GM18507 (cell line): ENCODE data around the gene MCUR1.
"Not testable (repeated sequence)": the region's sequence is repeated elsewhere in the genome, so short reads cannot be mapped to it uniquely, and the experiment has no call there.

Experiments used
- DNase-seq: peaks from one replicate; pipeline ENCODE4 v3.0.0; 2011; ENCODE audit warnings: low read depth; ENCODE audit not compliant: insufficient read length; ENCODE audit errors: extremely low spot score
- FAIRE-seq: peaks from 2 replicates; lab custom pipeline; 2011; peaks lifted over from hg19 to GRCh38; lab: Jason Lieb, UNC

MCUR1 gene

DNA sequence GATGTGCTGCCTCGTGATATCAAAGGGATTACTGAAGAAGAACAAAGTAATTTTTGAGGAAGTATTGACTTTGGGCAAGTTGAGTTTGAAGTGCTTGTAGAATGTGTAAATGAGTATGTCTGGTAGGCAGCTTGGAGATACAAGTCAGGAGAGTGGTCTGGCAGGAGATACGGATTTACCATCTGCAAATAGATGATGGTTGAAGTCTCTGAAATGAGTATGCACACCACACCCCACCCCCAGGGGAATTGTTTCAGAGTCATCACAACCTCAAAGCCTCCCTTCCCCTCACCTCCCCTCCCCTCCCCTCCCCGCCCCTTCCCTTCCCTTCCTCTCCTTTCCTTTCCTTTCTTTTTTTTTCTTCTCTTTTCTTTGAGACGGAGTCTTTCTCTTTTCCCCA, 16.4 kb upstream of the MCUR1 start:
- DNase-seq, result no peak
- no peak for FAIRE-seq

- FAIRE-seq, DNase-seq: not testable (repeated sequence)
These were observed 15.1 kb upstream of the MCUR1 start for GRCh38 chr6:13829419-13829818.

DNA sequence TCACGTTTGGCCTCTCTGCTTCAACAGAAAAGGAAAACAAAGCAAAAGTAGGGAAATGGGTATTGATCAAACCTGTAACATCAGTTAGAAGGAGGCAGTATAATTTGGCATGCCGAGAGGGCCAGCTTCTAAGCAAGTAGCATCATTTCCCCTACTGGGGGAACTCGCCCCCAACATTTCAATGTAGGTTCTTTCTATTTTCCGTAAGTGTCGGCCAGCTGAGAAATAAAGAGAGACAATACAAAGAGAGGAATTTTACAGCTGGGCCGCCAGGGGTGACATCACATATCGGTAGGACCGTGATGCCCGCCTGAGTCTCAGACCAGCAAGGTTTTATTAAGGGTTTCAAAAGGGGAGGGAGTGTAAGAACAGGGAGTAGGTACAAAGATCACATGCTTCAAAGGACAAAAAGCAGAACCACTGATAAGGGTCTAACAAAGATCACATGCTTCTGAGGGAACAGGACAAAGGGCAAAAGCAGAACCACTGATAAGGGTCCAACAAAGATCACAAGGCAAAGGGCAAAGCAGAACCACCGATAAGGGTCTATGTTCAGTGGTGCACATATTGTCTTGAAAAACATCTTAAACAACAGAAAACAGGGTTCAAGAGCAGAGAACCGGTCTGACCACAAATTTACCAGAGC, 14.4 kb upstream of the MCUR1 start:
- FAIRE-seq, DNase-seq: not testable (repeated sequence)

GRCh38 chr6:13827032-13827431, 12.7 kb upstream of the MCUR1 start:
- FAIRE-seq, result no peak
- no peak for DNase-seq

GRCh38 chr6:13825871-13826270, 11.5 kb upstream of the MCUR1 start:
- FAIRE-seq (no peak), DNase-seq (no peak)

DNA sequence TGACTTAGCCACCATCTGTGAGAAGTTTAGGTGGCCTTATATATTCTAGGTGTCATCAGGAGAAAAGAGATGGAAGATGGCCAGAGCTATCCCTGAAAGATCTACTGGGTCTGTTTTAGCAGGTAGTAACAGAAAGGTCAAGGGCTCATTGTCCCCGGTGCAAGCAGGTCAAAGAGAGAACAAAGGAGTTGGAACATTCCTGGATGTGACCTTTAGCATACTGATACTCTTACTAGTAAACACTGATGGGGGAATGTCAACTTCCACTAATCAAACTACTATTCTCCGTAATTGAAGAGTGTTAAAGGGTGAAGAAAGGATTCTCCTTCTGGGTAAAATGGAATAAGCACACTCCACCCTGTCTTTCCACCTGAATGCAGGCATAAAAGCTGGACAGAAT, 4.0 kb upstream of the MCUR1 start:
- DNase-seq (no peak), FAIRE-seq (no peak)

DNA sequence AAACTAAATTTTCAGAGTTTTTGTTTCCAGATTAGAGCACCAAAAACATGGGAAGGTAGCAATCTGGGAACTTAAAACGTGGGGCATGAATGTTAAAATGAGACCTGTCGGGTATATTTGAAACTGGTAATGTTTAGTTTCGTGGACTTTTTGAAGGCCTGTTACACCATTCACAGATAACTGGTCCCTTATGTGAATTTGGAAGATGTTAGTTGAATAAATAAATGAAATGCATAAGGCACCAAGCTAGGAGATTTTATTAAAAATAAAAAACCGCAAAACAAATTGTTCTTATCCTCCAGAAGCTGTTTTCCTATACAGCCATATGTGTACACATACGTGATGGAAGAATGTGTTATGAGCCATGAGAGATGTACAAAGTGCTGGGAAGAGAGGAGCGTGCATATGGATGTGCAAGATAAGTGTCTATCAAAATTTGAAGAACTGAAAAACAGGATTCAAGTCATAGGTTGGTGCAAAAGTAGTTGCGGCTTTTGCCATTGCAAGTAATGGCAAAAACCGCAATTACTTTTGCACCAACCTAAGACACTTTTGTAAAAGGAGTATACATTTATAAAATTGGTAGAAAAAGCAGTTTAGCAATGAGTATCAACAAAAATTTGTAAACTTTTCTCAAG, 700 bp upstream of the MCUR1 start:
- no peak for DNase-seq
- FAIRE-seq, result peak; percentile 26

- FAIRE-seq (no peak), DNase-seq (no peak)
These were observed 659 bp downstream of the MCUR1 start for GRCh38 chr6:13813621-13814175.

DNA sequence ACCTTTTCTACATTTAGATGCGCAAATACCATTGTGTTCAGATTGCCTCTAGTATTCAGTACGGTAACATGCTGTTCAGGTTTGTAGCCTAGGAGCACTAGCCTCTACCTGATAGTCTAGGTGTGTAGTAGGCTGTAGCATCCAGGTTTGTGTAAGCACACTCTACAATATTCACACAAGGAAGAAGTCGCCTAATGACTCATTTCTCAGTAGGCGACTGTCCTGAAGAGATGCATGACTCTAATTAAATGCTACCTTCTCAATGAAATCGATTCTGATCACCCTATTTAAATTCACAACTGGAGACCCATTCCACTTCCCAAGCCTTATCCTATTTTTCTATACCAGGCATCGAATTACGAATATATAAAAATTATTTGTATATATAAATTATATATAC, 1.3 kb downstream of the MCUR1 start:
- DNase-seq, result no peak
- FAIRE-seq, result no peak

DNA sequence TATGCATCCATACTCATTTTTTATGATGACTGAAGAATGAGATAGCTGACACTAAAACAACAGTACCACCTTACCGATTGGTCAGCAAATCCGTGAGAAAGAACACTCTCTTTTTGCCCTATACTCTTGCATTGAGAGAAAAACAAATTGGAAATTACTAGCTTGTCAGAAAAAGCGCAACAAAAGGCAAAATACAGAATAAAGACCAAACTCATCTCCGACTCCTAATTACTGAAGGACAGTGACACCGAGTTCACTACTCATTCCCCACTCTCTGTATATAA, 2.1 kb downstream of the MCUR1 start:
- FAIRE-seq, result no peak

DNA sequence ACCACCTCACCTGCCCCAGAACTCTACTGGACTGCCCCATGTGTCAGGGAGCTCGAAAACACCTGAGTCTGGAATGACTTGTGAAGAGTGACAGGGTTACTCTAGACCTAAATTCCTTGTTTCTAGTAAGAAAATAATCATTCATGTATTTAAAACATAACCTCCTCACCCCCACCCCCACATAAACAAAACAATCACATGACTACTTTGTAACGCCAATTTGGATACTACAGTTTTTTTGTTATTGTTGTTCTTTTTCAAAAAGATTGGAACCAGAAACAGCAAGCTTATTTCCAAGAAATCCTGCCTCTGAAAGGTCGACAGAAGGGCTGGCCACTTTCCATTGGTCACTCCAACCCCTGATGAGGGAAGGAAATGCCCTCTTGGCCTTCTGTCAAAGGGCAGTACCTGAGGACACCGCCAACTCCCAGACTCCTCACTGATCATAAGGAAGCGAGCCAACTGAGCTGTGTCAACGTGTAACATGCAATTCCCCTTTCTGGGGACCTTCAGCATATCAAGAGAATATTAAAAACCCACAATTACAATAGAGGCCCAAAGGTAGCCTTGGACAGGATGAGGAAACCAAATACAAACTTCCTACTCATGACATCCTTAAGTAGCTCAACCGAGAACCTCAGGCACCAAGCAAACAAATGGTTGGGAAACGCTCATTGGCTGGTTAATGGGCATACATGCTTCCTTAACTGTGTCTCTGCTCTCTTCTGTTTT, 2.6 kb downstream of the MCUR1 start:
- no peak for FAIRE-seq
- DNase-seq, result no peak

More for the DNA sequence above, 2.1 kb downstream of the MCUR1 start:
- no peak for DNase-seq

DNA sequence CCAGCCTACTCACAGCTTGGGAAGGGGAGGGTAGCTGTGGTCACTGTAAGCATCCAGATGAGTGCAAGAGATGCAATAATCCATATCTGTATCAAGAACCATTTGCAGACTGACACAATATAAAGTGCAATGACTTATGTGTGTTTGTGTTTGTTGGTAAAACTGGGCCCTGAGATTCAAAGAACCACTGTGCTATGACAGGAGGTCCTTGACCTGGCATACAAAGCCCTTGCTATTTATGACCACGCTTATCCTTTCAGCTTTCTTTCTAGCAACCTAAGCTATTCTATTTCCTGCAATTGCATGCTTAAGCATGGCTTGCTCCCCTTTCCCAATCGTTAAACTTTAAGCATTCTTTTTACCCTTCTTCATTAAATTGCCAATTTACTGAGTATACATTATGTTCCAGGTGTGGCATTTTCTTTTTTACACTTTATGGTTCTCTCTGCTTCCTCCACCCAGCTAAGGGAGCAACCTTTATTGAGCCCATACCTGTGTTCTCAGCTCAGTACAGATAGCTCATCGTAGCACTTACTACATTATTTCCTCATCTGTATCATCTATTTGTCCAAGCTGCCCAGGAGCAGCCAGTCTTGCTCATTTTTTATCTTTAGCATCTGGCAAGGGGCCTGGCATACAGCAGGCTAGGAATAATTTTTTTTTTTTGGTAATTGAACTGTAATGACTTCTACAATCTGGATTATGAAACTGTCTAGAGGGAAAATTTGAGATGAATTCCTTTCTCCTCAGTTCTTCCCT, 3.5 kb downstream of the MCUR1 start:
- no peak for DNase-seq
- no peak for FAIRE-seq

GRCh38 chr6:13808801-13809200, 5.6 kb downstream of the MCUR1 start:
- FAIRE-seq (no peak), DNase-seq (no peak)

DNA sequence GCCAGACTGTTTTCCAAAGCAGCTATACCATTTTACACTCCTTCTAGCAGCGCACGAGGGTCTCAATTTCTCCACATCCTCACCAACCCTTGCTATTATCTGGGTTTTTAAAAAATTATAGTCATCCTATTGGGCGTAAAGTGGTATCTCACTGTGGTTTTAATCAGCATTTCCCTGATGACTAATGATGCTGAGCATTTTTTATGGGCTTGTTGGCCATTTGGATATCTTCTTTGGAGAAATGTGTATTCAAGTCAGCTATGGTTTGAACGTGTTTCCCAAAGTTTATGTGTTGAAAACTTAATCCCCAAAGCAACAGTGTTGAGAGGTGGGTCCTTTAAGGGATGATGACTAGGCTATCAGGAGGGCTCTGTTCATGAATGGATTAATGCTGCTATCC, 6.7 kb downstream of the MCUR1 start:
- DNase-seq, result no peak
- FAIRE-seq, result no peak

DNA sequence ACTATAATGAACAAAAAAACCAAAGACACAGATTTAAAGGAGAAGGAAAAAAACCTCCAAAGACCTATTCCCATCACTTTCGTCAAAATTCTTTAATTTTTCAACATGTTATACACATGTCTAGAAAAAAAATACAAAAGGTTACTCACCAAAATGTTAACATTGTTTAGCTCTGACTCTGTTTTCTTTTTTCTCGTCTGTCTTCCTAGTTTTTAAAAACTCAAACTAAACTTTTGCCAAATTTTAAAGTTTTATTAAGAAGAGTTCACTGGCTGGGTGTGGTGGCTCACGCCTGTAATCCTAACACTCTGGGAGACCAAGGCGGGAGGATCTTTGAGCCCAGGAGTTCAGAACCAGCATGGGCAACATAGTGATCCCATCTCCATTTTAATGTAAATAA, 10.8 kb downstream of the MCUR1 start:
- no peak for DNase-seq
- FAIRE-seq, result no peak

DNA sequence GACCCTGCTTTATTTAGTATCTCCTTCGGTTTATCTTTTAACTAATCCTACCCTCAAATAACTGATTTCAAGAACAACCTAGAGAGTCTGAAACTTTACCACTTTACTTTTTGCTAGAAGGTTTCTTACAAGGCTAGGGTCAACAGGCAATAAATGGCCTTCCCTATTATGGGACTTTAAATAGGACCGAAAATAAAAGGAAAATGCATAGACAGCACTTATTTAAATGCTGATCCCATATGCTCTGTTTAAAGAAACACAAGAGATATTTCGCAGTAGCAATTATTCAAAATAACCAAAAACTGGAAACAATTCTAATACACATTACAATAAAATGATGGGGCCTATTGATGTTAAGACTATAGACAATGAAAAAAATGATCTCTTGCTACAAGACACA, 13.7 kb downstream of the MCUR1 start:
- DNase-seq (no peak), FAIRE-seq (no peak)

DNA sequence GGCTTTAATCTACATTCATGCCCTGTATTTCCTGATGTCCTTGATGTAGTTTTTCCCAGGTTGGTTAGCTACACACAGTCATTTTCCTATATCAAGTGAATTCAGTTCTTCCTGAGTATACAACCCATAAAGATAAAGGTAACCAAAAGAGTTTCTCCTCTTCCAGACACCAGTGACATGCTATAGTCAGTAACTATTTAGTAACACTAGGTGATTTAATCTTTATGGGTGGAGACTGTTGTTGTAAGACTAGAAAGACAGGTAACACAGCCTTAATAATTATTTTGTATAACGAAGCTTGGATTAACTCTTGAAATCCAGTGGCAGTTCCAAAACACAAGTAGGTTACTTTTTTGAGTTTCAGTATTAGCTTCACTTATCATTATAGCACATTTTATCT, 17.6 kb downstream of the MCUR1 start:
- DNase-seq (no peak), FAIRE-seq (no peak)

GRCh38 chr6:13795041-13795750, 19.2 kb downstream of the MCUR1 start:
- DNase-seq, result peak; percentile 42
- peak; percentile 96 for FAIRE-seq

- peak; percentile 24 for FAIRE-seq
- no peak for DNase-seq
These were observed 20.2 kb downstream of the MCUR1 start for GRCh38 chr6:13794184-13794583.

DNA sequence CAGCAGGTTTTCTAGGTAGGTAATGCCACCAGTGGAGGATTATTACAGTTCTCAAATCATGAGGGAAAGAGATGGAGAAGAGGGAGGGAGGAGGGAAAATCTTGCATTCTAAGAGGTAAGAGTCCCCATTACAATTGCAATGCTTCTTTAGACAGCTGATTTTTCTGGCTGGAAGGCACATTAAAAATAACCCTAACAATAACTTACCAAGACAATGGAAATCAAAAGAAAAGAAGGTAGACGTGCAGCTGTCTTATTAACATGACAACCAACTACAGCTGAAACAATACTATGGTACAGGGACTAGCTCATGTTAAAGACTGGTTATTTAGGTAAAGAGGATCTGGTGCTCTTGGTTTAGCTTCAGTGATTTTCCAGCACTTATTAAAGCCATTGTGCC, 24.6 kb downstream of the MCUR1 start:
- DNase-seq (no peak), FAIRE-seq (no peak)
